Measurements from ENCODE around the gene SLC24A3.

SLC24A3 gene

DNA sequence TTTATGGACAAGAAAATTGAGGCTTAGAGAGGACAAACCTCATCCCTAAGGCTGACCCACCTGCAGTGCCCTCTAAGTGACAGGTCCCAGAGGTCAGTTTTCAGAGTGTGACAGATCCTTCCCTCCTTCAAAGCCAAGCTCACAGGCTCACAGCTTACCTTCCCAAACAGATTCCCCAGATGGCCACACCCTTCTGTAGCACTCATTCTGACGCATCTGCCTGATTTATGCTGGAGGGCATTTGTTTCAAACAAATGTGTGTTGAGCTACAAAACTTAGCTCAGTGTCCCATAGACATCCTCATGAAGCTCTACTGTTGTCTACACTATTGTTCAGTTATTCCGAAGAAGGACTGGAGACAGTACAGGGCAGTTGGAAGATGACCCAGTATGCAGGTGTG lies 485.0 kb downstream of the SLC24A3 start:
- H3K18ac ChIP-seq (ENCODE audit: low read length), result no peak overlapping the region
- no peak overlapping the region for H3K23ac ChIP-seq (ENCODE audit: low read depth, low read length, poor library complexity)
- peaks cover 2 to 5% of the 10 kb centered on the region in 2 donors for H3K9me3 ChIP-seq (replicated peaks in 1 of 2; ENCODE audit: control insufficient read depth in 2 of 2, insufficient read depth in 1 of 2, low read depth in 1 of 2, low read length in 2 of 2)
- no peak overlapping the region for H2BK120ac ChIP-seq (ENCODE audit: low read depth, low read length)
- H3K4me2 ChIP-seq (ENCODE audit: insufficient read depth, low read length, poor library complexity, severe bottlenecking), result no peak overlapping the region
- H3K79me1 ChIP-seq (ENCODE audit: low read depth, low read length), result no peaks in the 10 kb centered on the region
- peaks cover 0 to 2% of the 10 kb centered on the region in 2 donors for H3K4me1 ChIP-seq (ENCODE audit: control insufficient read depth in 2 of 2, insufficient read depth in 1 of 2, low read depth in 1 of 2, low read length in 2 of 2)
- no peak for DNase-seq (ENCODE audit: low spot score)
- no peak overlapping the region for H3K27ac ChIP-seq (replicated peaks; ENCODE audit: low read length)
- H3K9ac ChIP-seq (ENCODE audit: low read depth, low read length, poor library complexity), result no peak overlapping the region
- no peak overlapping the region for H3K14ac ChIP-seq (ENCODE audit: low read length)
- H3K4ac ChIP-seq (ENCODE audit: low read length), result no peak overlapping the region
- no CpG with 5 or more reads among the region's 2 CpGs for WGBS, 2 donors (ENCODE audit: extremely low coverage in 2 of 2, insufficient read length in 2 of 2, insufficient replicate concordance in 1 of 2)
- H3K27me3 ChIP-seq (ENCODE audit: control insufficient read depth in 3 of 3, insufficient read depth in 3 of 3, low read depth in 1 of 3, low read length in 3 of 3), result no peaks in the 10 kb centered on the region
- H2BK12ac ChIP-seq (ENCODE audit: low read length), result no peak overlapping the region
- no peak overlapping the region for H2AK5ac ChIP-seq (ENCODE audit: low read depth, low read length)
- no peak overlapping the region for H2AFZ ChIP-seq (ENCODE audit: low read length)
- H4K91ac ChIP-seq (ENCODE audit: low read depth, low read length, poor library complexity), result no peak overlapping the region
- no peak overlapping the region for H3K4me3 ChIP-seq (ENCODE audit: low read length in 2 of 2)
- no peaks in the 10 kb centered on the region for H3K36me3 ChIP-seq (replicated peaks in 1 of 2; ENCODE audit: control insufficient read depth in 2 of 2, insufficient read depth in 2 of 2, low read length in 2 of 2)
- no peak overlapping the region for H2BK5ac ChIP-seq (ENCODE audit: low read length)
- no peak overlapping the region for H4K8ac ChIP-seq (ENCODE audit: low read depth, low read length)
- no peak overlapping the region for H2BK15ac ChIP-seq (ENCODE audit: low read length)

DNA sequence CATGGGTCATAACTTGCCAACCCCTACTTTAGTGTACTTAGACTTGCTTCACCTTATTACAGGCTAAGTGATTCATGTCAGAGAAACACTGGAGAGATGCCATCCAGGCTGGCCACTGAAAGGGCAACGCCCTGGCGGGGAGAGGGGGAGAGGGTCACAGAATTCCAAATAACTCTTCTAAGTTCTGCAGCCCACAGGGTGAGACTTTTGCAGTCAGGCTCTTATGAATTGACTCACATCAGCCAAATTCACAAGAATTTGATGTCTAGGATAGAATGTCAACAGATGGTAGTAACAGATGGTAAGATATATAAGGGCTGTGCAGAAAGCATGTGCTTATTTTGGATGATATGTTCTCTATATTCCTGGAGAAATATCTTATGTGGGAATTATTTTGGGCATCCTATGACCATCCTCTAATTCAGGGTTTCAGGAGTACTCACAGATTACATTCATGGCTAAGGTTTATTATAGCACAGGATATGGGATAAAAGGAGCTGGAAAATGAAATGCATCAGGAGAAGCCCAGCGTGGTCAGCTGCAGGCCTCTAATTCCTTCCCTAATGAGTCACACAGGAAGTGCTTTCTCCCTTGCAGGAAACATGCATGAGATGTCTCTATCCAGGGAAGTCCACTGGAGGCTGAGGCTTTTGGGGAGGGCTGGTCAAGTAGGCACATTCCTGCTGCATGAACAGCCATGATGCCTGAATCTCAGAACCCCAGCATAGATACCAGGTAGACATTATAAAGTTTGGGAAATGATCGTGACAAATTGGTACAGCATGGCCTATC lies 486.9 kb downstream of the SLC24A3 start:
- WGBS, 2 donors (ENCODE audit: extremely low coverage in 2 of 2, insufficient read length in 2 of 2, insufficient replicate concordance in 1 of 2), result no CpG with 5 or more reads among the region's 4 CpGs
- DNase-seq (ENCODE audit: low spot score), result no peak
- no peak overlapping the region for H3K27ac ChIP-seq (replicated peaks; ENCODE audit: low read length)

DNA sequence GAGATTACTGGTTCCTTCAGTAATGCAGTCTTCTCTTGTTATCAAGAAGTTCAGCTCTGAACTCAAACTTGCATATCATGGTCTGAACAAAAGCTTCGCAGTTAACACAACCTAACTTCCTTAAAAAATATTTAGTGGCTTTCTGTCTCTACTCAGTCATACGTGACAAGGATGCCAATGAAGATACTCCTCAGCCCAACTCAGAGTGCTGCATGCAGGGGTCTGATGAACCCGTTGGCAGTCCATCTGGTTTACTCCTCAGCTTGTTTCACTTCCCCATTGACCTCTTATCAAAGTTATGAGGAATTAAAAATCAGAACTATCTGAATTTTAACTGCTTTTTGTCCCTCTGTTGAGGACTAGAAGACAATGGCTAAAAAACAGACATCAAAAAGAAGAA lies 489.0 kb downstream of the SLC24A3 start:
- H2BK120ac ChIP-seq (ENCODE audit: low read depth, low read length), result no peak overlapping the region
- no peaks in the 10 kb centered on the region for H3K27me3 ChIP-seq (ENCODE audit: control insufficient read depth in 3 of 3, insufficient read depth in 3 of 3, low read depth in 1 of 3, low read length in 3 of 3)
- H3K4ac ChIP-seq (ENCODE audit: low read length), result no peak overlapping the region
- no peak overlapping the region for H3K9ac ChIP-seq (ENCODE audit: low read depth, low read length, poor library complexity)
- no CpG with 5 or more reads among the region's 3 CpGs for WGBS, 2 donors (ENCODE audit: extremely low coverage in 2 of 2, insufficient read length in 2 of 2, insufficient replicate concordance in 1 of 2)
- H3K4me1 ChIP-seq (ENCODE audit: control insufficient read depth in 2 of 2, insufficient read depth in 1 of 2, low read depth in 1 of 2, low read length in 2 of 2), result no peaks in the 10 kb centered on the region
- no peaks in the 10 kb centered on the region for H3K79me1 ChIP-seq (ENCODE audit: low read depth, low read length)
- H3K9me3 ChIP-seq (replicated peaks in 1 of 2; ENCODE audit: control insufficient read depth in 2 of 2, insufficient read depth in 1 of 2, low read depth in 1 of 2, low read length in 2 of 2), result peaks cover 2 to 7% of the 10 kb centered on the region in 2 donors
- no peak for DNase-seq (ENCODE audit: low spot score)
- no peak overlapping the region for H3K27ac ChIP-seq (replicated peaks; ENCODE audit: low read length)
- no peak overlapping the region for H2BK12ac ChIP-seq (ENCODE audit: low read length)
- no peaks in the 10 kb centered on the region for H3K36me3 ChIP-seq (replicated peaks in 1 of 2; ENCODE audit: control insufficient read depth in 2 of 2, insufficient read depth in 2 of 2, low read length in 2 of 2)
- no peak overlapping the region for H2BK15ac ChIP-seq (ENCODE audit: low read length)
- H2AFZ ChIP-seq (ENCODE audit: low read length), result no peak overlapping the region
- no peak overlapping the region for H3K4me2 ChIP-seq (ENCODE audit: insufficient read depth, low read length, poor library complexity, severe bottlenecking)
- no peak overlapping the region for H3K4me3 ChIP-seq (ENCODE audit: low read length in 2 of 2)
- H4K8ac ChIP-seq (ENCODE audit: low read depth, low read length), result no peak overlapping the region
- H3K23ac ChIP-seq (ENCODE audit: low read depth, low read length, poor library complexity), result no peak overlapping the region
- no peak overlapping the region for H2AK5ac ChIP-seq (ENCODE audit: low read depth, low read length)
- no peak overlapping the region for H3K14ac ChIP-seq (ENCODE audit: low read length)
- H2BK5ac ChIP-seq (ENCODE audit: low read length), result no peak overlapping the region
- H3K18ac ChIP-seq (ENCODE audit: low read length), result no peak overlapping the region
- no peak overlapping the region for H4K91ac ChIP-seq (ENCODE audit: low read depth, low read length, poor library complexity)

More for the DNA sequence above, 486.9 kb downstream of the SLC24A3 start:
- no peak overlapping the region for H2BK12ac ChIP-seq (ENCODE audit: low read length)
- H4K8ac ChIP-seq (ENCODE audit: low read depth, low read length), result no peak overlapping the region
- no peak overlapping the region for H3K4me2 ChIP-seq (ENCODE audit: insufficient read depth, low read length, poor library complexity, severe bottlenecking)
- no peak overlapping the region for H2BK120ac ChIP-seq (ENCODE audit: low read depth, low read length)
- H4K91ac ChIP-seq (ENCODE audit: low read depth, low read length, poor library complexity), result no peak overlapping the region
- no peak overlapping the region for H2BK5ac ChIP-seq (ENCODE audit: low read length)
- no peak overlapping the region for H2AK5ac ChIP-seq (ENCODE audit: low read depth, low read length)
- H3K23ac ChIP-seq (ENCODE audit: low read depth, low read length, poor library complexity), result no peak overlapping the region
- H3K27me3 ChIP-seq (ENCODE audit: control insufficient read depth in 3 of 3, insufficient read depth in 3 of 3, low read depth in 1 of 3, low read length in 3 of 3), result no peaks in the 10 kb centered on the region
- H3K14ac ChIP-seq (ENCODE audit: low read length), result no peak overlapping the region
- H3K79me1 ChIP-seq (ENCODE audit: low read depth, low read length), result no peaks in the 10 kb centered on the region
- no peaks in the 10 kb centered on the region for H3K36me3 ChIP-seq (replicated peaks in 1 of 2; ENCODE audit: control insufficient read depth in 2 of 2, insufficient read depth in 2 of 2, low read length in 2 of 2)
- H3K9me3 ChIP-seq (replicated peaks in 1 of 2; ENCODE audit: control insufficient read depth in 2 of 2, insufficient read depth in 1 of 2, low read depth in 1 of 2, low read length in 2 of 2), result peaks cover 2 to 7% of the 10 kb centered on the region in 2 donors
- H3K18ac ChIP-seq (ENCODE audit: low read length), result no peak overlapping the region
- H2BK15ac ChIP-seq (ENCODE audit: low read length), result no peak overlapping the region
- peak overlapping the region; percentile 47 for H2AFZ ChIP-seq (ENCODE audit: low read length)
- no peak overlapping the region for H3K4me3 ChIP-seq (ENCODE audit: low read length in 2 of 2)
- H3K9ac ChIP-seq (ENCODE audit: low read depth, low read length, poor library complexity), result no peak overlapping the region
- H3K4ac ChIP-seq (ENCODE audit: low read length), result no peak overlapping the region
- H3K4me1 ChIP-seq (ENCODE audit: control insufficient read depth in 2 of 2, insufficient read depth in 1 of 2, low read depth in 1 of 2, low read length in 2 of 2), result no peaks in the 10 kb centered on the region

DNA sequence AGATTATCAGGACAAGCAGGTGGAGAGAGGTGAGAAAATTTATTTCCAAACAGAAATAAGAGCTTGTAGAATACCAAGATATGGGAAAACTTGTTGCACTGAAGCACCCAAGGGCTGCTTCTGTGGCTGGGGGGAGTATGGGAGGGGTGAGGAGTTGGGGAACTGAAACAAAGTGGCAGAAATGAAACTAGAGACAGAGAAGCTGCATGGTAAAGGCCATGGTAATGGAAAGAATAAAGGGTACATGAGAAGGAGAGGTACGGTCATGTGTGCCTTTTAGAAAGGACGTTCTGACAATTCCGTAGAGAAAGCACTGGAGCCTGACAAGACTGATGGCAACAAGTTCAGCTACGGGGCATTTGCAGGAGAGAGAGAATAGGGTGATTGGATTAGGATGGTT lies 494.0 kb downstream of the SLC24A3 start:
- no peak overlapping the region for H2BK120ac ChIP-seq (ENCODE audit: low read depth, low read length)
- H3K9ac ChIP-seq (ENCODE audit: low read depth, low read length, poor library complexity), result no peak overlapping the region
- H3K18ac ChIP-seq (ENCODE audit: low read length), result no peak overlapping the region
- no CpG with 5 or more reads among the region's 4 CpGs for WGBS, 2 donors (ENCODE audit: extremely low coverage in 2 of 2, insufficient read length in 2 of 2, insufficient replicate concordance in 1 of 2)
- H4K91ac ChIP-seq (ENCODE audit: low read depth, low read length, poor library complexity), result no peak overlapping the region
- H2BK5ac ChIP-seq (ENCODE audit: low read length), result no peak overlapping the region
- no peak overlapping the region for H2AK5ac ChIP-seq (ENCODE audit: low read depth, low read length)
- H3K4me1 ChIP-seq (ENCODE audit: control insufficient read depth in 2 of 2, insufficient read depth in 1 of 2, low read depth in 1 of 2, low read length in 2 of 2), result peaks cover 0 to 3% of the 10 kb centered on the region in 2 donors
- H2AFZ ChIP-seq (ENCODE audit: low read length), result no peak overlapping the region
- no peak overlapping the region for H3K4me2 ChIP-seq (ENCODE audit: insufficient read depth, low read length, poor library complexity, severe bottlenecking)
- no peak overlapping the region for H3K23ac ChIP-seq (ENCODE audit: low read depth, low read length, poor library complexity)
- no peak overlapping the region for H4K8ac ChIP-seq (ENCODE audit: low read depth, low read length)
- peaks cover 3 to 4% of the 10 kb centered on the region in 2 donors for H3K9me3 ChIP-seq (replicated peaks in 1 of 2; ENCODE audit: control insufficient read depth in 2 of 2, insufficient read depth in 1 of 2, low read depth in 1 of 2, low read length in 2 of 2)
- H2BK15ac ChIP-seq (ENCODE audit: low read length), result no peak overlapping the region
- no peak overlapping the region for H3K4me3 ChIP-seq (ENCODE audit: low read length in 2 of 2)
- no peak overlapping the region for H3K4ac ChIP-seq (ENCODE audit: low read length)
- H3K79me1 ChIP-seq (ENCODE audit: low read depth, low read length), result peaks cover 5% of the 10 kb centered on the region
- H3K27ac ChIP-seq (replicated peaks; ENCODE audit: low read length), result no peak overlapping the region
- DNase-seq (ENCODE audit: low spot score), result no peak
- H3K14ac ChIP-seq (ENCODE audit: low read length), result no peak overlapping the region
- no peak overlapping the region for H2BK12ac ChIP-seq (ENCODE audit: low read length)
- no peaks in the 10 kb centered on the region for H3K27me3 ChIP-seq (ENCODE audit: control insufficient read depth in 3 of 3, insufficient read depth in 3 of 3, low read depth in 1 of 3, low read length in 3 of 3)
- peaks cover 0 to 2% of the 10 kb centered on the region in 2 donors for H3K36me3 ChIP-seq (replicated peaks in 1 of 2; ENCODE audit: control insufficient read depth in 2 of 2, insufficient read depth in 2 of 2, low read length in 2 of 2)
